DMS153 treated with DMSO at 0.1 percent for 48 hours (cell line): ENCODE data around the gene CXCL1.

Experiments
- DNase-seq: peaks from one replicate; lab custom pipeline; 2025; ENCODE audit not compliant: unreplicated experiment; lab: John Stamatoyannopoulos, UW

Gene CXCL1

GRCh38 chr4:73869130-73870055 lies at the start of gene CXCL1:
Gene CXCL1, plus strand, starts transcription at chr4:73869393. Its CDS starts 78 bp downstream, at chr4:73869471.
- DNase-seq = no peak

DNA sequence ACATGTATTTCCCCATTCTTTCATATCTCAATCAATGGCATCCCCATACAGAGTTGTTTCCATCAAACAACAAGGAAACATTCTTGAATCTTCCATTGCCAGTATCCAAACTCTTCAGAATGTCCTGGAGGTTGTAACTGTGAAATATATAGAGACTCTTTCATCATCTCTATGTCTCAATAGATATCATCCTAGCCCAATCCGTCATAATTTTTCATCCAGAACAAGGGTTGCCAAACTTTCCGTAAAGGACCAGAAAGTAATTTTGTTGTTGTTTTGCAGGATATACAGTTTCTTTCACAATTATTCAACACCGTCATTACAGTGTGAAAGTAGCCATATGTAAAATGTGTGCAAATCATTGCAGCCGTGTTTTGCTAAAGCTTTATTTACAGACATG lies 47.9 kb upstream of the CXCL1 start:
- no peak for DNase-seq

DNA sequence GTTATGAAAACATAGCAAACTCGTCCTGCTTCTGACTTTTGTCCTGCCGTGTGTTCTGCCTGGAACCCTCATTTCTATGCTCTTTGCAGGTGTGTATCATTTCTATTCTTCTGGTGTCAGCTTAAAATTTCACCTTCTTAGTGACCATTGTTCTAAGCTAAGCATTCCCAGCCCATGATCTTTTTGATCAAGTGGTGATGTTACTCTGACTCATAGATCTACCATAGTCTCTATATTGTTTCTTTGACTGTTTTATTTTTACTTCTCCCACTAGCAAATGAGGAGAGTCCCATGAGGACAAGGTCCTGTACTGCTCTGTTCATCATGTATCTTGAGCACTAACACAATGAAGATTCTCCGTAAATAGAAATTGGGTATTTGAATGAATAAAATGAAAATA lies 46.8 kb upstream of the CXCL1 start:
- no peak for DNase-seq

DNA sequence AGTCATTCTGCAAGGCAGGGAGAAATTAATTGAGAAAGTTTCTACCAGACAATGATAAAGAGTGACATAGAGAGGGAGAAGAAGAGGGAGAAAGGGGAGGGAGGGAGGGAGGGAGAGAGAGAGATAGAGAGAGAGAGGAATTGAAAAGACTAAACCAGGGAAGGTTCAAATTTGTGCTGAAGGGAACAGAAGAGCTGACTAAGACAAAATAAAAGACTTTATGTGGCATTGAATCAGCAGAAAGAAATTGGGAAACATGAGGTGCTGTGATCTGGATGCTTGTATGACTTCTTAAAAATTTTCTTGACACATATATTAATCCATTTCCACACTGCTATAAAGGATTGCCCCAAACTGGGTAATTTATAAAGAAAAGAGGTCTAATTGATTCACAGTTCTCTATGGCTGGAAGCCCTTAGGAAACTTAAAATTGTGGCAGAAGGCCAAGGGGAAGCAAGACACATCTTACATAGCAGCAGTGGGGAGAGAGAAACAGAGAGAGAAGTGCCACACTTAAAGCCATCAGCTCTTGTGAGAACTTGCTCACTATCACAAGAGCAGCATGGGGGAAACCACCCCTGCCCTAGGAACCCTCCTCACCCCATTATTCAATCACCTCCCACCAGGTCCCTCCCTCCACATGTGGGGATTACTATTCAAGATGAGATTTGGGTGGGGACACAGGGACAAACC lies 46.2 kb upstream of the CXCL1 start:
- no peak for DNase-seq

DNA sequence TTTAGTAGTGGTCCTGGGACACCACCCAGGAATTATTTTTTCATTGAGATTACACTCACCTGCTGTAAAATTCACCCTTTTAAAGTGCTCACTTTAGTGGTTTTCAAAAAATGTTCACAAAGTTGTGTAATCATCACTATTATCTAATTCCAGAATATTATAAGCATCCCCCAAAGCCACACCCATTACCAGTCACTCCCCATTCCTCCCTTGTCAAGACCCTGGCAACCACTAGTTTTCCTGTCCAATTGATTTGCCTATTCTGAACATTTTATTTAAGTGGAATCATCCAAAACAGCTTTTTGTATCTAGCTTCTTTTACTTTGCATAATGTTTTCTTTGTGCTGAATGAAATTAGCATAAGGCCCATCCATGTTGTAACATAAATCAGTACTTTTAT lies 45.4 kb upstream of the CXCL1 start:
- DNase-seq = no peak

DNA sequence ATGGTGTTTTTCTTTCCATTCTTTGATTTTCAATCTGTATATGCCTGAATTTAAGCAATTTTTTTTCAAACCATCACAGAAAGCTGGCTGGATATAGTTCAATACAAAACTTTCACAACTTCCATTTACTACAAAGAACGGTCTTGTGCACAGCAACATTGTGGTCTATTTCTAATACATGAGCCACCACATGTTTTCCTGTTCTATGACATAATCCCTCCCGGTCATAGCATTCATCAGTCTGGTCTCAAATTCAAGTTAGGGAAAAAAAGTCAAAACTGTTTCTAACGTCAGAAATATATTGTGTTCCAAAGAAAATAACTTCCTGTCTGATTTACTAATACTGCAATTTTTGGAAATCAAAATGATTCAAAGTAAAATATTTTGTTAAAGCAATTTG lies 40.2 kb upstream of the CXCL1 start:
- no peak for DNase-seq

DNA sequence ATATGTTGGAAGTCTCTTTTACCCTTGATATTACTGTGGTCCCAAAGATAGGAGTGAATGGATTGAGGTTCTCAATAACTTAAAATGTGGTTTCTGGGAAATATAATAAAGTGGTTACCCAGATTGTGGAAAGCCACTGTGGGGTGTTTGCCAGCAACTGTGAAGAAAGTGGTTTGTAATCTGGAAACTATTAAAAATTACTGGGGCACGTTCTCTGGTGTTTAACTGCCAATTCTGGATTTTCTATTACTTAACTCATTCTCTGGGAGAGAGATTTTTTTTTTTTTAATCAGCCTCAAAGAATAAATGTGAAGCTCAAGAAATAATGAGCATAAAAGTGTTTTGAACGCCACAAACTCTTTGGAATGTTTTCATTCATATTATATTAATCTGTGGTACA lies 37.6 kb upstream of the CXCL1 start:
- DNase-seq = no peak

- no peak for DNase-seq
Observed at GRCh38 chr4:73832651-73833237, 36.4 kb upstream of the CXCL1 start.

DNA sequence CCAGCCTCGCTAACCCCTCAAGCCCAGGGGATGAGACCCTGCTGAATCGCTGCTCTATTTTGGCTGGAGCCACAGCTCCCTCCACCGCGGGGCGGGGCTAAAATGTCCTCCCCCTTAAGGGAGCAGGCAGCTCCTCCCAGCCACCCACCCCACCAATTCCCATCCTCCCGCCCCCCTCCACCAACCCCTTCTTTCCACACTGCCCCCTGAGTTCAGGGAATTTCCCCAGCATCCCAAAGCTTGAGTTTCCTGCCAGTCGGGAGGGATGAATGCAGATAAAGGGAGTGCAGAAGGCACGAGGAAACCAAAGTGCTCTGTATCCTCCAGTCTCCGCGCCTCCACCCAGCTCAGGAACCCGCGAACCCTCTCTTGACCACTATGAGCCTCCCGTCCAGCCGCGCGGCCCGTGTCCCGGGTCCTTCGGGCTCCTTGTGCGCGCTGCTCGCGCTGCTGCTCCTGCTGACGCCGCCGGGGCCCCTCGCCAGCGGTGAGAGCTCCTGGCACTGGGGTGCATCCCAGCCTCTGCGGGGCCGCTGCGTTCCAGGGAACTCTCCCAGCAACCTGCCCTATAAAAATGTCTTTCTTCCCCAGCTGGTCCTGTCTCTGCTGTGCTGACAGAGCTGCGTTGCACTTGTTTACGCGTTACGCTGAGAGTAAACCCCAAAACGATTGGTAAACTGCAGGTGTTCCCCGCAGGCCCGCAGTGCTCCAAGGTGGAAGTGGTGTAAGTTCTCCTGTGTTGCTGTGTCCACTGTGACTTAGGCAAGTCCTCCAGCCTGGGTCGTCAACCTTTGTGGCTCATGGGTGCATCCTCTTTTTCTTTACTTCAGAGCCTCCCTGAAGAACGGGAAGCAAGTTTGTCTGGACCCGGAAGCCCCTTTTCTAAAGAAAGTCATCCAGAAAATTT lies 32.6 kb upstream of the CXCL1 start, which contains the start of gene CXCL6:
TSS of gene CXCL6 (plus strand) at position 306 of the 907 bp plus-strand sequence. CDS start at position 379, 73 bp downstream.
- DNase-seq = peak; percentile 11

GRCh38 chr4:73839071-73839470 lies 30.1 kb upstream of the CXCL1 start:
- no peak for DNase-seq

- DNase-seq = no peak
Observed at GRCh38 chr4:73839715-73840114, 29.5 kb upstream of the CXCL1 start.

GRCh38 chr4:73841243-73841925 lies 27.8 kb upstream of the CXCL1 start:
- DNase-seq = no peak

DNA sequence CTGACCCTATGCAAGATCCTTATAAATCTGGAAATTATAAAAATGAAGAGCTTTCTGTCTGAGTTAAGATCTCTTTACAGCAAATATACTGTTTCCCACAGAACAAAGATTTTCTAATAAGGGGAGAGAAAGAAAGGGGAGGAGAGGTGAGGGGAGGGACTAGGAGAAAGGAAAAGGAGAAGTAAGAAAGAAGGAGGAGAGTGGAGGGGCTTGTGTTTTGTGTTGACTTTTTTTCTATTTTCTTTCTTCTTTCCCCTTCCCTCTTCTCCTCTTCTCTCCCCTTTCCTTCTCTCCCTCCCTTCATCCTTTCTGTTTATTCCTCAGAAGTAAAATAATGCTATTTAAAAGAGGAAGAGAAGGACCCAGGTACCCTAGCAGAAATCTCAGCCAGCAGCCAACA lies 26.5 kb upstream of the CXCL1 start:
- no peak for DNase-seq

DNA sequence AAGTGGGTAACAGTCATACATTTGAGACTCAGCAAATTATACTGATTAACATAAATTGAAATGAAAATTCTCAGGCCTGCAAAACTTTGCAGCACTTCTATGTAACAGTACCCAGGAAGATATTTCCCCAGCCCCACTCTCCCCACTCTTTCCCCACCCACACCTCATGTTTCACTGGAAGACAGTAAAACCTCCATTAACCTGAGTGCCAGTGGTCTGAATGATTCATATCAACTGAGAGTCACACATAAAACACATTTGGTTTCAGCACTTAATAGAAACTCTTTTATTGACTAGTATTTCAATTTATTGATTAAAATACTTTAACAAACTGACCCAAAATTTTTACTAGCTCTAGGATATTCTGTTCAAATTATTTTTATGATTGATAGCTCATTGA lies 25.8 kb upstream of the CXCL1 start:
- no peak for DNase-seq

- DNase-seq = no peak
Observed at GRCh38 chr4:73844345-73844744, 24.8 kb upstream of the CXCL1 start.

- DNase-seq = no peak
Observed at GRCh38 chr4:73844806-73845205, 24.4 kb upstream of the CXCL1 start.

DNA sequence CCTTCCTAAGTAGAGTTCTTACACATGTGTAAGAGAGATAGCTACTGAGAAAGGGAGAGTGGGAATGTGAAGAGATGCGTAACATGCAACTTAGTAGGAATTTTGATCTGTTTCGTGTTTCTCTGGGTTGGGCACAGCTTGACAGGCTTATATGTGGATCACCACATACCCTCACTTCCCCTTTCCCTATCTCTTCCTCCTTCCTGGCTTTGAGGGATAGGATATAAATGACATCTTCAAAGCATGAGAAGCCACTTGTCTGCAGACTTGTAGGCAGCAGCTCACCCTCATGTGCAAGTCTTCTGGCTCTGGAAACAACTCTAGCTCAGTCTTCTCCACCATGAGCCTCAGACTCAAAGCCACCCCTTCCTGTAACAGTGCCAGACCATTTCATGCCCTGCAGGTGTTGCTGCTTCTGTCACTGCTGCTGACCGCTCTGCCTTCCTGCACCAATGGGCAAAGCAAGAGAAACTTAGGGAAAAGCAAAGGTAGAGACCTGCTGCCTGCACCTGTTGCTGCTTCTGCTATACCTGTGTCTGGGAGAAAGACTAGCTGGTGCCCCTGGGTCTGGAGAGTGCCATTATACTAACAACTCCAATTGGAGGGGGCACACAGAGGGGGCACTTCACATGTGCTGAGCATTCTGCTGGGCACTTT lies 21.5 kb upstream of the CXCL1 start:
- DNase-seq = no peak

DNA sequence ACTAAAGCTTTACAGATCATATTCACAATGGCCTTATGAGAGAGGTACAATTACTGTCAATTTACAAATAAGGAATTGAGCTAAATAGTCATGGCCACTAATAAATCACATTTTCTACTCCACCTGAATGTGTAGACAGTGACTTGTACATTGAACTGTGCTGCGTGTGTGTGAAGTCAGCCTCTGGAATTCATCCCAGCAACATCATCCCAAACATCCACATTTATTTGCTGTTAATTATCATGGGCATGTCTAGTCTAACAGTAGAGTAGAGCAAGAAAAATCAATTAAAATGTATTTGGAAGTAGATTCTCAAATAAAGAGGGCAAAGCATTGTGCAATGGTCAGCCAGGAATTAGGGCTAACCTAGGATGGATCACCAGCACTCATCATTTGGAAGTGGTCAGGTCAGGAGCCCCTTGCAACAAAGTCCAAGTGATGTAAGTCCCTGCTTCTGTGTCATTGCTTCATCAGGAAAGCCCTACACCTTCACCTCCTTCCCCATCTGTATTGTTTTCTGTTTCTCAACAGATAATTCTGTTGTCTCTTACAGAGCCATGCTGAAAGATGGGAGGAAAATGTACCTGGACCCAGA lies 20.9 kb upstream of the CXCL1 start:
- no peak for DNase-seq

- DNase-seq = peak; percentile 47
Observed at GRCh38 chr4:73850261-73850970, 18.8 kb upstream of the CXCL1 start.
